Naive thymus-derived CD4-positive, alpha-beta T cell (primary cell): Measurements from ENCODE around the gene PHACTR1. TPM values are rescaled to one million over a fixed set of nuclear protein-coding genes. Genes with fewer than 3 reads are reported as not detected.

Source experiments
- ATAC-seq: fragments of 150-1000 bp; cut with Tn5 transposase; 2 replicates; pipeline ENCODE4 v1.10.0; 2021; ENCODE audit warnings: mild to moderate bottlenecking, moderate library complexity
- CTCF ChIA-PET: fragments of 350-600 bp; sonication (Branson Sonifier 250); formaldehyde crosslinking; loops from one replicate; lab custom pipeline; 2021; ENCODE audit warnings: antibody characterized with exemption; lab: Charles Lee
- POLR2A ChIA-PET: fragments of 350-600 bp; sonication (Branson Sonifier 250); formaldehyde crosslinking; loops from one replicate; lab custom pipeline; 2021; ENCODE audit warnings: antibody characterized with exemption, inconsistent platforms; lab: Charles Lee
- DNase-seq, 9 donors: peaks; one replicate each; pipeline versions ENCODE4 v3.0.0 to v3.0.0-alpha.2; 2020 to 2022; ENCODE audit warnings: mixed read lengths in 1 of 9
- H3K27ac ChIP-seq: one replicate; pipeline ENCODE4 v1.7.0; 2013; ENCODE audit warnings: mild to moderate bottlenecking, low read depth, low read length, moderate library complexity
- H3K27me3 ChIP-seq, 2 donors: one replicate each; pipeline ENCODE4 v1.7.0; 2013; ENCODE audit warnings: low read length in 2 of 2, mild to moderate bottlenecking in 2 of 2, moderate library complexity in 2 of 2; ENCODE audit not compliant: control insufficient read depth in 2 of 2, insufficient read depth in 2 of 2
- H3K36me3 ChIP-seq, 3 experiments: 1 replicate in 2 of 3; 2 replicates in 1 of 3; pipeline ENCODE4 v1.7.0; 2013; ENCODE audit warnings: low read length in 3 of 3, mild to moderate bottlenecking in 3 of 3, moderate library complexity in 1 of 3; ENCODE audit not compliant: insufficient read depth in 3 of 3, control insufficient read depth in 2 of 3
- H3K4me1 ChIP-seq, 2 donors: one replicate each; pipeline ENCODE4 v1.7.0; 2013; ENCODE audit warnings: low read length in 2 of 2, mild to moderate bottlenecking in 2 of 2, moderate library complexity in 1 of 2; ENCODE audit not compliant: control insufficient read depth in 2 of 2, insufficient read depth in 2 of 2
- H3K4me3 ChIP-seq: 2 replicates; pipeline ENCODE4 v1.7.0; 2013; ENCODE audit warnings: mild to moderate bottlenecking, low read length
- H3K9me3 ChIP-seq, 3 experiments: 1 replicate in 2 of 3; 2 replicates in 1 of 3; pipeline ENCODE4 v1.7.0; 2013; ENCODE audit warnings: low read length in 3 of 3; ENCODE audit not compliant: control insufficient read depth in 2 of 3
- H3K27ac Mint-ChIP-seq, 9 donors: one replicate each; pipeline ENCODE4 v1.8.0; 2020 to 2022; ENCODE audit warnings: mixed read lengths in 9 of 9, mild to moderate bottlenecking in 8 of 9, moderate library complexity in 5 of 9, inconsistent platforms in 2 of 9
- H3K27me3 Mint-ChIP-seq, 5 donors: one replicate each; pipeline ENCODE4 v1.8.0; 2021 to 2022; ENCODE audit warnings: mixed read lengths in 5 of 5, mild to moderate bottlenecking in 1 of 5
- H3K36me3 Mint-ChIP-seq, 5 donors: one replicate each; pipeline ENCODE4 v1.8.0; 2020 to 2022; ENCODE audit warnings: mixed read lengths in 5 of 5, mild to moderate bottlenecking in 3 of 5, inconsistent platforms in 1 of 5
- H3K4me1 Mint-ChIP-seq, 7 donors: one replicate each; pipeline ENCODE4 v1.8.0; 2020 to 2022; ENCODE audit warnings: mixed read lengths in 7 of 7, mild to moderate bottlenecking in 3 of 7, inconsistent platforms in 1 of 7
- H3K4me3 Mint-ChIP-seq, 10 donors: one replicate each; pipeline ENCODE4 v1.8.0; 2020 to 2022; ENCODE audit warnings: mild to moderate bottlenecking in 10 of 10, mixed read lengths in 10 of 10, moderate library complexity in 6 of 10, inconsistent platforms in 2 of 10
- H3K9me3 Mint-ChIP-seq, 11 donors: one replicate each; pipeline ENCODE4 v1.8.0; 2020 to 2022; ENCODE audit warnings: mixed read lengths in 11 of 11, mild to moderate bottlenecking in 4 of 11, inconsistent platforms in 1 of 11, moderate library complexity in 1 of 11
- intact Hi-C, 2 donors: fragments of 100-400 bp; cut with micrococcal nuclease; formaldehyde crosslinking; loops; one replicate each; pipeline ENCODE4 v1.15.1; 2023
- polyA plus RNA-seq, 2 donors: library from polyadenylated mRNA; unstranded; fragments of 300-500 nt; fragmentation: Illumina TruSeq; gene quantifications; one replicate each; pipeline ENCODE4 v1.2.3, GENCODE V29; 2021
- total RNA-seq, 6 experiments: library from RNA in 5 of 6; stranded (reverse) in 5 of 6; gene quantifications; 1 replicate in 5 of 6; 2 replicates in 1 of 6; pipeline ENCODE4 v1.2.3 and lab custom pipeline; 2021 to 2026

PHACTR1 gene
- total and polyA plus RNA-seq, 7 experiments from 2014 or later, result 0.18 to 43.1 (median 0.62) TPM

- Histone ChIP-seq H3K36me3 (no peaks in the 10 kb centered on the region), H3K27me3 (no peaks in the 10 kb centered on the region), H3K27ac (no peak overlapping the region), H3K4me1 (no peaks in the 10 kb centered on the region), H3K9me3 (no peaks in the 10 kb centered on the region), H3K4me3 (no peak overlapping the region)
- intact Hi-C loops, result no loop called here
- Mint-ChIP-seq H3K4me3 (no peak overlapping the region), H3K27ac (no peak overlapping the region), H3K9me3 (peaks cover 0 to 4% (median 0%) of the 10 kb centered on the region in 11 donors), H3K4me1 (peaks cover 0 to 5% (median 0%) of the 10 kb centered on the region in 7 donors), H3K36me3 (no peaks in the 10 kb centered on the region), H3K27me3 (peaks cover 0 to 14% (median 6%) of the 10 kb centered on the region in 5 donors)
- ATAC-seq (no peak), DNase-seq (no peak)
- ChIA-PET POLR2A (no interaction called here), CTCF (no interaction called here)
Observed at GRCh38 chr6:13139119-13139518, 422.6 kb downstream of the PHACTR1 start.

- DNase-seq, result no peak
- ChIA-PET CTCF (no interaction called here), POLR2A (no interaction called here)
- ATAC-seq, result no peak
- peaks cover 0 to 7% (median 0%) of the 10 kb centered on the region in 7 donors for H3K4me1 Mint-ChIP-seq
- H3K9me3 Mint-ChIP-seq, result no peaks in the 10 kb centered on the region
- Histone ChIP-seq H3K4me3 (no peak overlapping the region), H3K36me3 (no peaks in the 10 kb centered on the region), H3K27me3 (no peaks in the 10 kb centered on the region), H3K9me3 (no peaks in the 10 kb centered on the region), H3K4me1 (no peaks in the 10 kb centered on the region), H3K27ac (no peak overlapping the region)
- H3K4me3 Mint-ChIP-seq, result no peak overlapping the region
- peaks cover 0 to 15% (median 8%) of the 10 kb centered on the region in 5 donors for H3K27me3 Mint-ChIP-seq
- no peak overlapping the region for H3K27ac Mint-ChIP-seq
- no peaks in the 10 kb centered on the region for H3K36me3 Mint-ChIP-seq
- intact Hi-C loops, result no loop called here
Observed at GRCh38 chr6:13140980-13141379, 424.4 kb downstream of the PHACTR1 start.

GRCh38 chr6:13141387-13141786 lies 424.8 kb downstream of the PHACTR1 start:
- Mint-ChIP-seq H3K36me3 (no peaks in the 10 kb centered on the region), H3K4me1 (peaks cover 0 to 7% (median 0%) of the 10 kb centered on the region in 7 donors), H3K4me3 (no peak overlapping the region), H3K9me3 (no peaks in the 10 kb centered on the region), H3K27me3 (peaks cover 0 to 15% (median 8%) of the 10 kb centered on the region in 5 donors), H3K27ac (no peak overlapping the region)
- Histone ChIP-seq H3K36me3 (no peaks in the 10 kb centered on the region), H3K4me1 (no peaks in the 10 kb centered on the region), H3K27ac (no peak overlapping the region), H3K9me3 (no peaks in the 10 kb centered on the region), H3K4me3 (no peak overlapping the region), H3K27me3 (no peaks in the 10 kb centered on the region)
- ChIA-PET CTCF (no interaction called here), POLR2A (no interaction called here)
- ATAC-seq (peak; percentile 61), DNase-seq (no peak)
- intact Hi-C loops, result no loop called here

GRCh38 chr6:13142611-13143010 lies 426.0 kb downstream of the PHACTR1 start:
- H3K4me1 Mint-ChIP-seq, result peaks cover 0 to 7% (median 0%) of the 10 kb centered on the region in 7 donors
- ATAC-seq (no peak), DNase-seq (no peak)
- Histone ChIP-seq H3K4me1 (no peaks in the 10 kb centered on the region), H3K27ac (no peak overlapping the region), H3K27me3 (no peaks in the 10 kb centered on the region), H3K36me3 (no peaks in the 10 kb centered on the region), H3K9me3 (no peaks in the 10 kb centered on the region), H3K4me3 (no peak overlapping the region)
- intact Hi-C loops, result no loop called here
- no peak overlapping the region for H3K27ac Mint-ChIP-seq
- H3K27me3 Mint-ChIP-seq, result peaks cover 0 to 15% (median 8%) of the 10 kb centered on the region in 5 donors
- H3K9me3 Mint-ChIP-seq, result no peaks in the 10 kb centered on the region
- H3K36me3 Mint-ChIP-seq, result no peaks in the 10 kb centered on the region
- CTCF ChIA-PET, result no interaction called here
- no peak overlapping the region for H3K4me3 Mint-ChIP-seq
- POLR2A ChIA-PET, result no interaction called here

- H3K36me3 Mint-ChIP-seq, result no peaks in the 10 kb centered on the region
- no peaks in the 10 kb centered on the region for H3K27me3 ChIP-seq
- ATAC-seq (no peak), DNase-seq (no peak)
- intact Hi-C loops, result no loop called here
- peaks cover 0 to 4% (median 0%) of the 10 kb centered on the region in 7 donors for H3K4me1 Mint-ChIP-seq
- ChIA-PET CTCF (interaction anchor here (0.9 kb wide), 1 partner anchor 943 kb away, joined by 4 read pairs; no protein-coding TSS in a partner anchor), POLR2A (no interaction called here)
- H3K27me3 Mint-ChIP-seq, result peaks cover 4 to 14% (median 8%) of the 10 kb centered on the region in 5 donors
- no peak overlapping the region for H3K4me3 Mint-ChIP-seq
- H3K4me1 ChIP-seq, result no peaks in the 10 kb centered on the region
- H3K27ac Mint-ChIP-seq, result no peak overlapping the region
- H3K9me3 ChIP-seq, result no peaks in the 10 kb centered on the region
- H3K4me3 ChIP-seq, result no peak overlapping the region
- H3K9me3 Mint-ChIP-seq, result peaks cover 0 to 3% (median 0%) of the 10 kb centered on the region in 11 donors
- no peak overlapping the region for H3K27ac ChIP-seq
- H3K36me3 ChIP-seq, result no peaks in the 10 kb centered on the region
Observed at GRCh38 chr6:13146442-13146841, 429.9 kb downstream of the PHACTR1 start.

- Histone ChIP-seq H3K36me3 (no peaks in the 10 kb centered on the region), H3K27ac (no peak overlapping the region), H3K4me3 (no peak overlapping the region), H3K27me3 (no peaks in the 10 kb centered on the region), H3K4me1 (no peaks in the 10 kb centered on the region), H3K9me3 (no peaks in the 10 kb centered on the region)
- no peaks in the 10 kb centered on the region for H3K36me3 Mint-ChIP-seq
- ChIA-PET POLR2A (no interaction called here), CTCF (interaction anchor here (0.6 kb wide), 1 partner anchor 30 kb away, joined by 4 read pairs; no protein-coding TSS in a partner anchor)
- intact Hi-C loops, result no loop called here
- no peak overlapping the region for H3K27ac Mint-ChIP-seq
- ATAC-seq (no peak), DNase-seq (no peak)
- H3K4me3 Mint-ChIP-seq, result no peak overlapping the region
- peaks cover 0 to 3% (median 0%) of the 10 kb centered on the region in 7 donors for H3K4me1 Mint-ChIP-seq
- peaks cover 0 to 3% (median 0%) of the 10 kb centered on the region in 11 donors for H3K9me3 Mint-ChIP-seq
- H3K27me3 Mint-ChIP-seq, result peaks cover 4 to 19% (median 9%) of the 10 kb centered on the region in 5 donors
Observed at GRCh38 chr6:13147376-13147775, 430.8 kb downstream of the PHACTR1 start.

GRCh38 chr6:13147782-13148181 lies 431.2 kb downstream of the PHACTR1 start:
- CTCF ChIA-PET, result interaction anchor here (0.6 kb wide), 1 partner anchor 30 kb away, joined by 4 read pairs; no protein-coding TSS in a partner anchor
- Histone ChIP-seq H3K27ac (no peak overlapping the region), H3K4me1 (no peaks in the 10 kb centered on the region), H3K4me3 (no peak overlapping the region), H3K36me3 (no peaks in the 10 kb centered on the region), H3K9me3 (no peaks in the 10 kb centered on the region), H3K27me3 (no peaks in the 10 kb centered on the region)
- ATAC-seq (no peak), DNase-seq (no peak)
- H3K27ac Mint-ChIP-seq, result no peak overlapping the region
- H3K27me3 Mint-ChIP-seq, result peaks cover 4 to 23% (median 9%) of the 10 kb centered on the region in 5 donors
- peaks cover 0 to 3% (median 0%) of the 10 kb centered on the region in 7 donors for H3K4me1 Mint-ChIP-seq
- no peak overlapping the region for H3K4me3 Mint-ChIP-seq
- no peaks in the 10 kb centered on the region for H3K36me3 Mint-ChIP-seq
- intact Hi-C loops, result no loop called here
- H3K9me3 Mint-ChIP-seq, result peaks cover 0 to 3% (median 0%) of the 10 kb centered on the region in 11 donors
- POLR2A ChIA-PET, result no interaction called here
